ENCODE measurements around the gene MPZL1.

- TF ChIP-seq CTCF (IDR thresholded peaks at IDR 0.05) (no peak), POLR2A (IDR thresholded peaks at IDR 0.05) (no peak)
Measured at GRCh38 chr1:167722870-167723251, 1.1 kb downstream of the MPZL1 start.
